Activated CD4-positive, alpha-beta T cell treated with anti-CD3 and anti-CD28 coated beads, Interleukin-10, Interleukin-2, amounts not matched to agents 100 ng/mL and 50 ng/mL, durations not matched to agents 16 hours and 8 hours (primary cell): Measurements from ENCODE around the gene TRIM28.
A peak's percentile ranks its signal among the peaks of the same experiment; 100 is the strongest.

ENCODE experiments used
- DNase-seq: peaks from one replicate; pipeline ENCODE4 v3.0.0-alpha.2; 2020

Gene TRIM28

GRCh38 chr19:58581227-58582141 is 37.6 kb downstream of the TRIM28 start:
- peak; percentile 92 for DNase-seq

GRCh38 chr19:58582985-58583384 is 39.1 kb downstream of the TRIM28 start:
- DNase-seq: no peak

GRCh38 chr19:58584498-58585441 is 40.9 kb downstream of the TRIM28 start:
- no peak for DNase-seq

GRCh38 chr19:58585442-58586132 is 41.7 kb downstream of the TRIM28 start:
- no peak for DNase-seq

- no peak for DNase-seq
These were observed 42.4 kb downstream of the TRIM28 start for GRCh38 chr19:58586133-58586765.
